ENCODE data around the gene LILRB3. TPM values are rescaled to one million over a fixed set of nuclear protein-coding genes. Genes with fewer than 3 reads are reported as not detected.

Gene LILRB3
- total and polyA plus RNA-seq, 2 experiments from 2014 or later = not detected

DNA sequence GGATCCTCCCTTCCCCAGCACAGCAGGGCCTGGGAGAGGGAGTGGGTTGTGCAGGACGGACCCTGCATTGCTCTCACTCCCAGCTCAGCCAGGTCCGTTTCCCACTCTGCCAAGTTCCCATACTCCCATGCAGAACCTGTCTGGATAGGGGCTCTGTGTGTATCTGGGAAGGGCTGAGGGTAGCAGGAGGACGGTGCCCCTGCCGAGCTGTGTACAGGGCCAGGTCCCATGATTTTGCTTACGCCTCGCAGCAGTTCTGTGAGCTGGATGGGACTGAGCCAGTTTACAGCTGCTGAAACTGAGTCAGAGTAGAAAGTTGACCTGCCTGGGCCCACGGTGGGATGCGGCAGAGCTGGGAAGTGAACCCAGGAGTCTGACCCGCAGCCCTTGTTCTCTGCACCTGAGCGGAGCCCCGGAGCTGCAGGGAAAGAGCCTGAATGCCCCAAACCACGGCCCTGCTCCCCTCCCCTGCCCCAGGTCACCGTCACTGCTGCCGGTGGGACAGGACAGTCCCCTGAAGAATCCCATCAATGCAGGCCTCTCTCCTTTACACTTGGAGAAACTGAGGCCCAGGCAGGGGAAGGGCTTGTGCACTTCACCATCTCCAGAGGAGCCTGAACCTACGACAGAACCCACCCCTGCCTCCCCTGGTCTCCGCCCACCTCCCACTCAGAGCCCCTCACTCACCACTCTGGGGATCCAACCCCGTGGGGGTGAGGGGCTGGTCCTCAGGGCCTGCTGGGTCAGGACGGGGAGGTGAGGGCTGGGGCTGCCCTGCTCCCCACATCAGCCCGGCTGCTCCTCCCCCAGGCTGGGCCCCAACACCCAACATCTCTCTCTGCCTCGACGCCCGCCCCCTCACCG, 30.8 kb upstream of the LILRB3 start:
- DNase-seq (ENCODE audit: low spot score) (no peak), ATAC-seq (no peak)
- no peak overlapping the region for H3K4me3 ChIP-seq
- Mint-ChIP-seq H3K27ac (no peak overlapping the region), H3K4me1 (peaks cover 4% of the 10 kb centered on the region; the same call in 1 of the 3 replicates), H3K9me3 (no peaks in the 10 kb centered on the region), H3K36me3 (ENCODE audit: low read depth) (no peaks in the 10 kb centered on the region), H3K4me3 (no peak overlapping the region), H3K27me3 (ENCODE audit: insufficient read depth, low read depth, poor library complexity) (peaks cover 5% of the 10 kb centered on the region)
- H3K9me2 ChIP-seq (ENCODE audit: insufficient read depth) = no peaks in the 10 kb centered on the region
- H3K4me1 ChIP-seq (ENCODE audit: insufficient read depth) = no peaks in the 10 kb centered on the region
- no peaks in the 10 kb centered on the region for H3K79me2 ChIP-seq (replicated peaks; ENCODE audit: insufficient read depth)
- H3K27me3 ChIP-seq (ENCODE audit: insufficient read depth) = no peaks in the 10 kb centered on the region
- H4K20me1 ChIP-seq (replicated peaks; ENCODE audit: insufficient read depth) = no peaks in the 10 kb centered on the region
- H3K36me3 ChIP-seq (ENCODE audit: insufficient read depth) = no peaks in the 10 kb centered on the region
- H2AFZ ChIP-seq = no peak overlapping the region
- no peak overlapping the region for H3K4me2 ChIP-seq
- no peak overlapping the region for H3K27ac ChIP-seq (ENCODE audit: low read depth)
- TF ChIP-seq EZH2phosphoT487 (IDR thresholded peaks at IDR 0.05; ENCODE audit: unreplicated experiment) (no peak), CTCF (conservative IDR thresholded peaks at IDR 0.05; ENCODE audit: low read depth in 2 of 2) (no peak), POLR2AphosphoS5 (IDR thresholded peaks at IDR 0.05; ENCODE audit: low read depth) (no peak), JUNB (IDR thresholded peaks at IDR 0.05; ENCODE audit: unreplicated experiment) (no peak), STAT1 (IDR thresholded peaks at IDR 0.05; ENCODE audit: unreplicated experiment) (no peak), REST (IDR thresholded peaks at IDR 0.05; ENCODE audit: unreplicated experiment) (no peak)
- TF ChIP-seq, protein P1, sequence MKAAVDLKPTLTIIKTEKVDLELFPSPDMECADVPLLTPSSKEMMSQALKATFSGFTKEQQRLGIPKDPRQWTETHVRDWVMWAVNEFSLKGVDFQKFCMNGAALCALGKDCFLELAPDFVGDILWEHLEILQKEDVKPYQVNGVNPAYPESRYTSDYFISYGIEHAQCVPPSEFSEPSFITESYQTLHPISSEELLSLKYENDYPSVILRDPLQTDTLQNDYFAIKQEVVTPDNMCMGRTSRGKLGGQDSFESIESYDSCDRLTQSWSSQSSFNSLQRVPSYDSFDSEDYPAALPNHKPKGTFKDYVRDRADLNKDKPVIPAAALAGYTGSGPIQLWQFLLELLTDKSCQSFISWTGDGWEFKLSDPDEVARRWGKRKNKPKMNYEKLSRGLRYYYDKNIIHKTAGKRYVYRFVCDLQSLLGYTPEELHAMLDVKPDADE (IDR thresholded peaks at IDR 0.05) = no peak
- H3F3A ChIP-seq (replicated peaks; ENCODE audit: low read depth) = no peaks in the 10 kb centered on the region

GRCh38 chr19:54252845-54253244, 30.0 kb upstream of the LILRB3 start:
- no peak overlapping the region for H3K4me2 ChIP-seq
- ATAC-seq (no peak), DNase-seq (ENCODE audit: low spot score) (no peak)
- H3K27me3 ChIP-seq (ENCODE audit: insufficient read depth) = no peaks in the 10 kb centered on the region
- H3K9me3 Mint-ChIP-seq = no peaks in the 10 kb centered on the region
- no peak overlapping the region for H2AFZ ChIP-seq
- no peaks in the 10 kb centered on the region for H3K4me1 ChIP-seq (ENCODE audit: insufficient read depth)
- H3K4me1 Mint-ChIP-seq = peaks cover 4% of the 10 kb centered on the region; the same call in 1 of the 3 replicates
- H3K36me3 ChIP-seq (ENCODE audit: insufficient read depth) = no peaks in the 10 kb centered on the region
- no peak overlapping the region; the same call in 2 of the 3 replicates for H3K4me3 Mint-ChIP-seq
- no peaks in the 10 kb centered on the region for H3K36me3 Mint-ChIP-seq (ENCODE audit: low read depth)
- no peak overlapping the region for H3K27ac Mint-ChIP-seq
- H3K4me3 ChIP-seq = no peak overlapping the region
- H3K27ac ChIP-seq (ENCODE audit: low read depth) = no peak overlapping the region
- H3F3A ChIP-seq (replicated peaks; ENCODE audit: low read depth) = no peaks in the 10 kb centered on the region
- no peaks in the 10 kb centered on the region for H4K20me1 ChIP-seq (replicated peaks; ENCODE audit: insufficient read depth)
- no peaks in the 10 kb centered on the region for H3K79me2 ChIP-seq (replicated peaks; ENCODE audit: insufficient read depth)
- H3K9me2 ChIP-seq (ENCODE audit: insufficient read depth) = no peaks in the 10 kb centered on the region
- H3K27me3 Mint-ChIP-seq (ENCODE audit: insufficient read depth, low read depth, poor library complexity) = peaks cover 5% of the 10 kb centered on the region
- no peak for TF ChIP-seq CTCF (conservative IDR thresholded peaks at IDR 0.05; ENCODE audit: low read depth in 2 of 2)
- TF ChIP-seq EZH2phosphoT487 (IDR thresholded peaks at IDR 0.05; ENCODE audit: unreplicated experiment) = no peak

Measured in GM23338 (cell line).